ENCODE data around the gene OGA. TPM values are rescaled to one million over a fixed set of nuclear protein-coding genes. Genes with fewer than 3 reads are reported as not detected.

OGA gene
- total and polyA plus RNA-seq, 9 of the 15 experiments (the other 6 are each of a cell fraction or from before 2014, with no cell fraction given) = 13.5 to 73.5 (median 59.5) TPM

- intact Hi-C loops (cut with micrococcal nuclease) = no loop called here
These were observed 58.7 kb downstream of the OGA start for GRCh38 chr10:101759309-101760247.

GRCh38 chr10:101758858-101759257 lies 59.4 kb downstream of the OGA start:
- Histone ChIP-seq H3K27me3 (ENCODE audit: control insufficient read depth in 2 of 2, insufficient read depth in 2 of 2, low read length in 2 of 2) (peaks cover 1 to 35% of the 10 kb centered on the region in 2 experiments; a peak in 2 of 5 replicates), H3K4me3 (no peak overlapping the region), H3K36me3 (ENCODE audit: control insufficient read depth, insufficient read depth, low read length) (no peaks in the 10 kb centered on the region), H2AFZ (ENCODE audit: low read depth, low read length) (no peak overlapping the region), H3K4me2 (ENCODE audit: insufficient read depth, low read length) (no peak overlapping the region), H3K9ac (ENCODE audit: insufficient read depth in 1 of 2, low read depth in 2 of 2, low read length in 2 of 2) (no peak overlapping the region), H3K9me1 (ENCODE audit: control insufficient read depth, insufficient read depth, low read length) (no peaks in the 10 kb centered on the region), H3K27ac (ENCODE audit: extremely low read depth, low read depth, low read length) (no peak overlapping the region), H3K4me1 (replicated peaks in 1 of 2; ENCODE audit: control insufficient read depth in 2 of 2, insufficient read depth in 2 of 2, low read length in 2 of 2) (no peaks in the 10 kb centered on the region), H3K79me2 (ENCODE audit: control insufficient read depth, insufficient read depth, low read length) (no peaks in the 10 kb centered on the region), H4K20me1 (replicated peaks; ENCODE audit: control insufficient read depth, insufficient read depth, low read length) (no peaks in the 10 kb centered on the region), H3K9me3 (replicated peaks; ENCODE audit: control insufficient read depth, insufficient read depth, low read depth, low read length) (no peaks in the 10 kb centered on the region)
- POLR2A ChIA-PET = interaction anchor here (0.7 to 1.1 kb wide), 2 partner anchors 9 to 10 kb away, joined by 3 to 6 read pairs; no protein-coding TSS in a partner anchor
- DNase-seq (ENCODE audit: extremely low read depth in 1 of 4, low spot score in 3 of 4) (no peak), FAIRE-seq (no peak), ATAC-seq (no peak)
- WGBS (ENCODE audit: insufficient coverage, low coverage, missing lambda C conversion rate) = 10% methylated on average over 2 of the region's 2 CpGs
- no peak for TF ChIP-seq NFE2L1 (tag; IDR thresholded peaks at IDR 0.05; ENCODE audit: borderline replicate concordance, low read depth)
- peak; percentile 55 for TF ChIP-seq RBM25 (IDR thresholded peaks at IDR 0.05; ENCODE audit: low read depth, low read length, severe bottlenecking)
- TF ChIP-seq ARNT (IDR thresholded peaks at IDR 0.05) = no peak
- peak; percentile 51; the same call in 1 of the 2 replicates for TF ChIP-seq ESRRA (IDR thresholded peaks at IDR 0.05; ENCODE audit: borderline replicate concordance, low read depth)
- no TSS peak for BruUV-seq (replicated peaks)
- intact Hi-C loops (cut with micrococcal nuclease) (no loop called here), in situ Hi-C loops (cut with MboI) (no loop called here)
- CTCF ChIA-PET (ENCODE audit: low intra/inter-chr PET ratio) = no interaction called here

More at GRCh38 chr10:101759309-101760247, 58.7 kb downstream of the OGA start:
- ATAC-seq (no peak), FAIRE-seq (no peak), DNase-seq (ENCODE audit: extremely low read depth in 1 of 4, low spot score in 3 of 4) (no peak)
- 0% methylated on average over 3 of the region's 12 CpGs for WGBS (ENCODE audit: insufficient coverage, low coverage, missing lambda C conversion rate)
- Histone ChIP-seq H3K36me3 (ENCODE audit: control insufficient read depth, insufficient read depth, low read length) (no peaks in the 10 kb centered on the region), H4K20me1 (replicated peaks; ENCODE audit: control insufficient read depth, insufficient read depth, low read length) (no peaks in the 10 kb centered on the region), H3K9me3 (replicated peaks; ENCODE audit: control insufficient read depth, insufficient read depth, low read depth, low read length) (no peaks in the 10 kb centered on the region), H3K4me2 (ENCODE audit: insufficient read depth, low read length) (no peak overlapping the region), H3K27me3 (ENCODE audit: control insufficient read depth in 2 of 2, insufficient read depth in 2 of 2, low read length in 2 of 2) (peaks cover 2 to 41% of the 10 kb centered on the region in 2 experiments; a peak in 2 of 5 replicates), H3K4me1 (replicated peaks in 1 of 2; ENCODE audit: control insufficient read depth in 2 of 2, insufficient read depth in 2 of 2, low read length in 2 of 2) (no peaks in the 10 kb centered on the region), H3K9ac (ENCODE audit: insufficient read depth in 1 of 2, low read depth in 2 of 2, low read length in 2 of 2) (no peak overlapping the region; a peak in 1 of 4 replicates), H3K79me2 (ENCODE audit: control insufficient read depth, insufficient read depth, low read length) (no peaks in the 10 kb centered on the region), H3K9me1 (ENCODE audit: control insufficient read depth, insufficient read depth, low read length) (no peaks in the 10 kb centered on the region), H2AFZ (ENCODE audit: low read depth, low read length) (no peak overlapping the region), H3K4me3 (no peak overlapping the region), H3K27ac (ENCODE audit: extremely low read depth, low read depth, low read length) (no peak overlapping the region)
- CTCF ChIA-PET (ENCODE audit: low intra/inter-chr PET ratio) = no interaction called here
- POLR2A ChIA-PET = interaction anchor here (0.7 to 1.4 kb wide), 5 partner anchors 10 to 99 kb away, joined by 3 read pairs; no protein-coding TSS in a partner anchor
- BruUV-seq (replicated peaks) = no TSS peak
- no peak for TF ChIP-seq ERF (CRISPR knock-in tag; IDR thresholded peaks at IDR 0.05)
- in situ Hi-C loops (cut with MboI) = no loop called here

All from K562 (cell line).